Keratinocyte (primary cell): ENCODE results near the gene TSPAN17. TPM values are rescaled to one million over a fixed set of nuclear protein-coding genes. Genes with fewer than 3 reads are reported as not detected.

ENCODE experiments used
- DNase-seq: peaks from one replicate; pipeline ENCODE4 v3.0.0-alpha.2; 2011; ENCODE audit warnings: low read depth, missing footprints, low spot score
- FAIRE-seq: peaks from 2 replicates; lab custom pipeline; 2011; peaks lifted over from hg19 to GRCh38; lab: Jason Lieb, UNC
- H2AFZ ChIP-seq: 2 replicates; pipeline ENCODE4 v1.6.0; 2012; ENCODE audit warnings: low read length, control low read depth, inconsistent platforms; ENCODE audit not compliant: control insufficient read depth
- H3K27ac ChIP-seq: 2 replicates; pipeline ENCODE4 v1.5.1; 2011; ENCODE audit warnings: low read length; ENCODE audit not compliant: control insufficient read depth, insufficient read depth
- H3K27me3 ChIP-seq: 3 replicates; pipeline ENCODE4 v1.6.0; 2011; ENCODE audit warnings: low read length; ENCODE audit not compliant: control insufficient read depth, insufficient read depth; ENCODE audit errors: extremely low read depth
- H3K36me3 ChIP-seq, 2 experiments: 2 replicates in 1 of 2; 3 replicates in 1 of 2; pipeline ENCODE4 v1.5.1; 2011; ENCODE audit warnings: low read length in 2 of 2, mild to moderate bottlenecking in 1 of 2; ENCODE audit not compliant: control insufficient read depth in 2 of 2, insufficient read depth in 2 of 2; ENCODE audit errors: extremely low read depth in 1 of 2
- H3K4me1 ChIP-seq: 3 replicates; pipeline ENCODE4 v1.5.1; 2011; ENCODE audit warnings: low read length; ENCODE audit not compliant: control insufficient read depth, insufficient read depth; ENCODE audit errors: extremely low read depth
- H3K4me2 ChIP-seq: 3 replicates; pipeline ENCODE4 v1.6.0; 2011; ENCODE audit warnings: low read depth, low read length; ENCODE audit not compliant: control insufficient read depth, insufficient read depth; ENCODE audit errors: extremely low read depth
- H3K4me3 ChIP-seq, 3 experiments: fragments of 200-600 bp in 1 of 3; sonication (generic) in 1 of 3; 2 replicates in 2 of 3; 3 replicates in 1 of 3; pipeline ENCODE4 v1.5.1; 2011 to 2016; ENCODE audit warnings: low read length in 3 of 3, mild to moderate bottlenecking in 3 of 3, control low read depth in 2 of 3, inconsistent platforms in 1 of 3, low read depth in 1 of 3, mixed read lengths in 1 of 3, mixed run types in 1 of 3, moderate library complexity in 1 of 3; ENCODE audit not compliant: control insufficient read depth in 2 of 3, insufficient read depth in 2 of 3; ENCODE audit errors: extremely low read depth in 1 of 3
- H3K79me2 ChIP-seq: 2 replicates; pipeline ENCODE4 v1.6.0; 2012; ENCODE audit warnings: low read length; ENCODE audit not compliant: control insufficient read depth, insufficient read depth
- H3K9ac ChIP-seq: 3 replicates; pipeline ENCODE4 v1.6.0; 2011; ENCODE audit warnings: low read length; ENCODE audit not compliant: control insufficient read depth, insufficient read depth; ENCODE audit errors: extremely low read depth
- H3K9me1 ChIP-seq: 3 replicates; pipeline ENCODE4 v1.6.0; 2011; ENCODE audit warnings: low read length; ENCODE audit not compliant: control insufficient read depth, insufficient read depth; ENCODE audit errors: extremely low read depth
- H3K9me3 ChIP-seq: 2 replicates; pipeline ENCODE4 v1.5.1; 2012; ENCODE audit warnings: low read depth, low read length; ENCODE audit not compliant: control insufficient read depth
- H4K20me1 ChIP-seq: 3 replicates; pipeline ENCODE4 v1.6.0; 2011; ENCODE audit warnings: low read length; ENCODE audit not compliant: control insufficient read depth, insufficient read depth; ENCODE audit errors: extremely low read depth
- CTCF ChIP-seq, 3 experiments: IDR thresholded peaks in 1 of 3; conservative IDR thresholded peaks in 1 of 3; optimal IDR thresholded peaks in 1 of 3; 2 replicates in 2 of 3; 3 replicates in 1 of 3; pipeline versions ENCODE3 to v1.5.1; 2011; ENCODE audit warnings: low read length in 3 of 3, mild to moderate bottlenecking in 3 of 3, moderate library complexity in 2 of 3, control low read depth in 1 of 3, inconsistent platforms in 1 of 3; ENCODE audit not compliant: insufficient read depth in 2 of 3; ENCODE audit errors: extremely low read depth in 1 of 3
- EZH2 ChIP-seq: IDR thresholded peaks from one replicate; pipeline ENCODE4 v1.6.1; 2012; ENCODE audit warnings: inconsistent platforms, mild to moderate bottlenecking, low read length, moderate library complexity
- dilution Hi-C: fragments of 300-500 bp; cut with MboI; formaldehyde crosslinking; loops from one replicate; pipeline ENCODE4 v1.7.0; 2020; ENCODE audit warnings: low sequenced_read_pairs; ENCODE audit not compliant: extremely low pct_ligation_motif_present
- polyA plus RNA-seq, 5 experiments: library from polyadenylated mRNA; depleted of rRNA in 3 of 5; stranded (reverse) in 3 of 5; stranded (forward) in 1 of 5; unstranded in 1 of 5; fragments of >200 nt; gene quantifications; 1 replicate in 1 of 5; 2 replicates in 3 of 5; 3 replicates in 1 of 5; pipeline versions ENCODE4 v1.2.1 to v1.2.3, GENCODE V29; 2011 to 2012; ENCODE audit warnings: missing spikeins in 2 of 5, low read depth in 1 of 5, low replicate concordance in 1 of 5

TSPAN17 gene
- polyA plus RNA-seq, 1 donor (not counting 4 experiments of a cell fraction or from before 2014, with no cell fraction given) = 53.1 TPM

GRCh38 chr5:176616511-176616910 lies 30.8 kb upstream of the TSPAN17 start:
- no peaks in the 10 kb centered on the region for H3K79me2 ChIP-seq
- H3K27ac ChIP-seq = no peak overlapping the region
- H3K9me1 ChIP-seq = no peaks in the 10 kb centered on the region
- no peak overlapping the region for H3K9ac ChIP-seq
- no peak for DNase-seq
- no peak overlapping the region for H3K4me2 ChIP-seq
- peaks cover 29% of the 10 kb centered on the region for H3K4me1 ChIP-seq
- dilution Hi-C loops = no loop called here
- H4K20me1 ChIP-seq = no peaks in the 10 kb centered on the region
- no peaks in the 10 kb centered on the region for H3K36me3 ChIP-seq
- FAIRE-seq = no peak
- H2AFZ ChIP-seq = no peak overlapping the region
- H3K27me3 ChIP-seq = peaks cover 23% of the 10 kb centered on the region
- no peaks in the 10 kb centered on the region for H3K9me3 ChIP-seq
- H3K4me3 ChIP-seq = no peak overlapping the region
- no peak for TF ChIP-seq CTCF (optimal IDR thresholded peaks at IDR 0.05 in 1 of 3, IDR thresholded peaks at IDR 0.05 in 1 of 3, conservative IDR thresholded peaks at IDR 0.05 in 1 of 3; ENCODE audit: extremely low read depth in 1 of 3, insufficient read depth in 2 of 3, low read length in 3 of 3)
- no peak for TF ChIP-seq EZH2

DNA sequence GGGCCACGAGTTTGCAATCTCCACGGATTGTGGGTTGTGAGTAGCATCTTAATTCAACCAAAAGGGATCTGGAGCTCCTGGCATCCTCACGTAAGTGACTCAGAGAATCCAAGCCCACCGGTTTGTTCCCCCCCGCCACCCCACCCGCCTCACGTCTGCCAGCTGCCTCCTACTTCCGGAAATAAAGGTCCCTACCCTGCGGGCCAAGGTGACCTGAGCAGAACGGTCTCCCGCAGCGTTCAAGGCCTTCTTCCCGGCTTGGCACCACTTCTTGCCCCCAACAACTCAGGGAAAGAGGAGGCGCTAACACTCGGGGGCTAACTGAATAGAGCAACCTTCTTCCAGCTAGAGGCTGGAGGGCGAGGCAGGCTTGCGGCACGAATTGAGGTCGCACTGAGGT lies 28.5 kb upstream of the TSPAN17 start:
- no peak for FAIRE-seq
- Histone ChIP-seq H2AFZ (no peak overlapping the region), H3K4me3 (no peak overlapping the region)

More for the DNA sequence above, 28.5 kb upstream of the TSPAN17 start:
- Histone ChIP-seq H3K79me2 (no peaks in the 10 kb centered on the region), H3K27me3 (peaks cover 23% of the 10 kb centered on the region), H3K9me3 (no peaks in the 10 kb centered on the region), H3K36me3 (no peaks in the 10 kb centered on the region), H3K27ac (no peak overlapping the region), H3K4me1 (peaks cover 26% of the 10 kb centered on the region), H3K9ac (no peak overlapping the region), H4K20me1 (no peaks in the 10 kb centered on the region), H3K9me1 (no peaks in the 10 kb centered on the region), H3K4me2 (no peak overlapping the region)
- no peak for DNase-seq
- TF ChIP-seq CTCF (optimal IDR thresholded peaks at IDR 0.05 in 1 of 3, IDR thresholded peaks at IDR 0.05 in 1 of 3, conservative IDR thresholded peaks at IDR 0.05 in 1 of 3; ENCODE audit: extremely low read depth in 1 of 3, insufficient read depth in 2 of 3, low read length in 3 of 3) (no peak), EZH2 (no peak)
- dilution Hi-C loops = no loop called here
